ENCODE results near the gene KIRREL3.

The KIRREL3 gene

DNA sequence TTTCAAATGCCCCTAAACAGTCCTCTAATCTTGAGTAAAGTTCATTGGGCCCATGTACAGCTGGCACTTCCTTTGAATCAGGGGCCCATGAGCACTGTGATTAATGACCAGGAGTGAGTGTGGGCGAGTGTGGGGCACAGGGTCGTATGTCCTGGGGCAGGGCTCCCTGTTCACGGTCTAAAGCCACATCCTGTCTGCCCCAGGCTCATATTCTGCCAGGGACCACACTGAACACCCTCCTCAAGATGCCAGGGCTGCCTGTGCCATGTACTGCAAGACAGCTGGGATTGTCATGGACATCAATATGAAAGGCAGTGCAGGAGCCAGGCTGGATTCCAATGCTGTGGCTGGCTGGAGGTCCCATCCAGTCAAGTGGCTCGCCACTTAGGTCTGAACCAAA, 130.5 kb downstream of the KIRREL3 start:
- DNase-seq (ENCODE audit: low read depth): no peak

DNA sequence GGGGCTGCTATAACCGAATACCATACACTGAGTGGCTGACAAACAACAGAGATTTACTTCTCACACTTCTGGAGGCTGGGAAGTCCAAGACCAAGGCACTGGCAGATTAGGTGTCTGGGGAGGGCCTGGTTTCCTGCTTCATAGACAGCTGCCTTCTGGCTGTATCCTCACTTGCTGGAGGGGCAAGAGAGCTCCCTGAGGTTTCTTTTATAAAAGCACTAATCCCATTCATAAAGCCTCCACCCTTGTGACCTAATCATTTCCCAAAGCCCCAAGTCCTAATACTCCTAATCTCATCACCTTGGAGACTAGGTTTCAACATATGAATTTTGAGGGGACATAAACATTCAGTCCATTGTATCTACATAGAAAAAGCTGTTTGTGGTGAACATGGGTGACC, 131.8 kb downstream of the KIRREL3 start:
- no peak for DNase-seq (ENCODE audit: low read depth)

DNA sequence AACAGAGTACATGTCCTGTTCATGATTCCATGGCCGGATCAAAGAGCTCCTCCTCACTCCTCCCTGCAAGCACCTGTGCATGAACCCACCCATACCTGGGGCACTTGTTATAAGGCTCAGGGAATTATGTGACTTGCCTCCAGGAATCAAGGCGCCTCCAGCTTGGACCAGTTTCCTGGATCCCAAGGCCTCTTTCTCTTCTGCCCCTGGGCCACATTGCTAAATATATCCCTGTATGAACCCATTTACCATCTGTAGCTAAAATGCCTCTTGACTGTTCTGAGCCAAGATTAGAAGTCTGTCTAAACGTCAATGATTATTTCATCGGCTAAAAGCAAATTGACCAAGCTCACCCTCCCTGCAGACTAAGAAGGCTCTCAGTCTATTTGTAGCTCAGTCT, 135.6 kb downstream of the KIRREL3 start:
- no peak for DNase-seq (ENCODE audit: low read depth)

DNA sequence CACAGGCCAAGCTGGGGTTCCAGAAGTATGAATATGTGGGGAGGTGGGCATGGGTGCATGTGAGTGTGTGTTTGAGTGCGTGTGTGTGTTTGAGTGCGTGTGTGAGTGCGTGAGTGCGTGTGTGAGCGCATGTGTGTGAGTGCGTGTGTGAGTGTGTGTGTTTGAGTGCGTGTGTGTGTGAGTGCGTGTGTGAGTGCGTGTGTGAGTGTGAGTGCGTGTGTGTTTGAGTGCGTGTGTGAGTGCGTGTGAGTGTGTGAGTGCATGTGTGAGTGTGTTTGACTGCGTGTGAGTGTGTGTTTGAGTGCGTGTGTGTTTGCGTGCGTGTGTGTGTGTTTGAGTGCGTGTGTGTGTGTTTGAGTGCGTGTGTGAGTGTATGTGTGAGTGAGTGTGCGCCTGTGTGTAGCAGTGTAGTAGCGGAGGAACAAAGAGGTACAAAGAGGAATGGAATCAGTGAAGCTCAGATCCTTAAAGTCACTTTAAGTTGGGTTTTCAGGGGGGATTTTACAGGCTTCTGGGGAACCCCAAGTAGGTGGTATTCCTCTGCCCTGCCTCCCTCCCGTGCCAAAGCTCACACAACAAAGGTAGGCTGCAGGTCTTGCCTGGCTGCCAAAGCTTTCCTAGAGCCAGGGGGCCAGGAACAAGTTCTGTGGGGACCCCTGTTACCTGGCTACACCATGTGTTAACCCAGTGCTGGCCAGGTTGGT, 137.1 kb downstream of the KIRREL3 start:
- DNase-seq (ENCODE audit: low read depth): no peak

DNA sequence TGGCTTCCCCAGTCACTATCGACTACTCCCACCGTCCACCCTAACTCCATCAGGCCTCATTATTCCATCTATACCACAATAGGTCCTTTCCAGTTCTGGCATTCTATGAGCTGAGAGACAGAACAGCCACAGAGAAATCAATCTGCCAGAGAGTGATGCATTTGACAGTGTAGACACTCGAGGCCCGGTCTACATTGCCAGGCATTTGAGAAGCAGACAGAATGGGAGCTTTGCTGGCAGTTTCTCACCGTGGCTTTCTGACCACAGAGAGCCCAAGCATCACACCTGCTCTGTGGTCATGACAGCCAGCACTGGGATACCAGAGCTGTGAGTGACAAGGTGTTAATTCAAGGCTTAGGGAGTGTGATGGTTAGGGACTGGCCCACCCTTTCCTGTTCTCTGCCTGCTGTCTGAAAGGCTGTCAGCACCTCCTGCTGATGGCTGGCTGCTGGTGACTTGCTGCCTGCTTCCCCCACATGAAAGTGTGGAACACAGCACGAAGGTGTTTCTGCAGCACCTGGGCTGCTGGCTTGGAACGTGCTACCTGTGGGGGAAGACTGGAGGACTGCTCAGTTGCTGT, 137.8 kb downstream of the KIRREL3 start:
- DNase-seq (ENCODE audit: low read depth): no peak

DNA sequence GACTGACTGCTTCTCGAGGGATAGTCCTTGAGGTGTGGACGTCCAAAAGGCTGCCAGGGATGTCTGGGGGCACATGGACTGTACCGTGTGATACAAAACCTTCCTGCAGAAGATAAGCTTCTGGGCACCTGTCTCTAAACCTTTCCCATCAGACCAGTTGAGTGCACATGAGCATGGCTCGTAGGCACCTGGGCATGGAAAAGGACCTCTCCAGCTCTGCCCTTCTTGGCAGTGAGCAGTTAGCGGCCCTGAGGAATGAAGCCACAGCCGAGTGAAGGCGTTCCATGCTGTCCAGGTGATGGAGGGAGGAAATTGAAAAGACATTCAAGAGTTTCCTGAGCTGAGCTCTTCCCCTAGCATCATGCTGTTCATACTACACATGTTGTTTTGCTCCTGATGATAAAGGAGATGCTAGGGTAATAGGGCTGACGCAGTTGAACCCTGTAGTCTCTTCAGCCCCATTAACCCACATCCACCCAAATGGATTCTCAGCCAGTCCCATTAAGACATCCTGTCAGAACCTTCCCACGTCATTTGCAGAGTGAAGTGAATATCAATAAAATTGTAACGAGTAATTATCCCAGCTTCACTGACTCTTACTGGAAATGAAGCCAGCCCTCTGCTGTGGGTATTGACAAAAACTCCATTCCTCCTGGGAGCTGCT, 138.6 kb downstream of the KIRREL3 start:
- no peak for DNase-seq (ENCODE audit: low read depth)

DNA sequence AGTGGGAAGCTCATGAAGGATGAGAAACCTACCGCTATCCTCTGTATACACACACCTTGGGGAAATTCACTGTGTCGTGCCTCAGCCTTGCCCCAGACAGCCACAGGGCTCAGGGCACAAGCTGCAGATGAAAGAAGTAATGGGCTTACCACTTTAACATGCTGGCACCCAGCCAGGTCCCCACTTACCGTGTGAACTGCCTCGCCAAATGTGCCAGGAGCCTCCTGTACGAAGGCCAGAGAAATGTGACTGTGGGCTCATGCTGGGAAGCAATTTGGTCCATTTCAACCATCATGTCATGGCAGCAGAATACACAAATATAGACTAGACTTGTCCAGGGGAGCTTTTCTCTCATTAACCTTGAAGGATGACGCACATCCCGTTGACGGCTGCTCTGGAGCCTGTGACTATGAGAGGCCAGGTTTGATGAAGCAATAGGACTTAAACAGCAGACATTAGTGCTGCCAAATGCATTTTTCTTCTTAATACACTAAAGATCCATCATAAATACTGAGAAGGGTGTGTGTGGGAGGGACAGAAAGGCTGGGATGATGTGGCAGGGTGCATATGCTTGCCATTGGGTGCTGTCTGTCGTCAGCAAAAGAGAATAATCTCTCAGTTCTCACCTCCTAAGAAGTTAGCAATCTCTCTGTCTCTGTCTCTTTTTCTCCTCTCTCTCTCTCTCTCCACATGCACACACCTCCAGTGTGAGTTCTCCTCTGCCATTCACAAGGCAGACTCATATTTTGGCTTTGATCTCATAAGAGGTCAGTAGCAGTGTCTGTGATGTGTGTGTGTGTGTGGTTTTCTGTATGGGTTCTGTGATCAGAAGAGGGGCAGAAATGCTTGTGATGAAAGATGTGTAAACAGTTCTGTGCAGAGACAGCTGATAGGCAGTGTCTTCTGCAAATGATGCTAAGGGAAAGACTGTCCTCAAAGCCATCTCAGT, 142.4 kb downstream of the KIRREL3 start:
- no peak for DNase-seq (ENCODE audit: low read depth)

DNA sequence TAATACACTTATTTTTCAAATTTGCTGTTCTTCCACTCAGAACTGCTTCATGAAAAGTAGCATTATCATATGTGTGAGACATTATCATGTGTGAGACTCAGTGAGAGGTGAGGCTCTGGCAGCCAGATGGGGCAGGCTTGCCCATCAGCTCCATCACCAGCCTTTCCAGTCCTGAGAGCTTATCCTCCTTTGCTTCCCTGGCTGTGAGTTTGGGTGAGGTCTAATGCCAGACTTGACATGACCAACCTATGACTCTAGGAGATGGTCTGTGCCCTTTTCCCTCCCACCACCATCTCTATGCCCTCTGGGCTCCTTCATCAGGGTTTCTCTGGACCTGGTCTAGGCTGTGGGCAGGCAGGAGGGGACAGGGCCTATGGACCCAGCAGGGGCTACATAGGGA, 145.0 kb downstream of the KIRREL3 start:
- no peak for DNase-seq (ENCODE audit: low read depth)

DNA sequence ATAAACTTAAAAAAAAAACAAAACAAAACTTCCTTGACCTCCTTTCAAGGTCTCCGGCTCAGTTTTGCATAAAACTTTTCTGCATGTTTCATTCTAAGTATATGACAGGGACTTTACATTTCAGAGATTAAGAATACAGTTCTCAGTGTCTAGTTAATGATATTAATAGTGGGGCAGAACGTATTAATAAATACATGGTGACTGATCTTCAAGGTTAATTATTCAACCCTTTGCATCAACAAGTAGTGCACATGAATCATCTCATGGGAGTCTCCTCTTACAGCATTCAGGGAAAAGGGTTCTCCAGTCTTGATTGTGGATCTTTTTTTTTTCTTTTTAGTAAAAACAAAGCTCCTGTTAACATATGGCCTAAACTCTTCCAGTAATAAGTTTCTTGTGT, 146.8 kb downstream of the KIRREL3 start:
- no peak for DNase-seq (ENCODE audit: low read depth)

DNA sequence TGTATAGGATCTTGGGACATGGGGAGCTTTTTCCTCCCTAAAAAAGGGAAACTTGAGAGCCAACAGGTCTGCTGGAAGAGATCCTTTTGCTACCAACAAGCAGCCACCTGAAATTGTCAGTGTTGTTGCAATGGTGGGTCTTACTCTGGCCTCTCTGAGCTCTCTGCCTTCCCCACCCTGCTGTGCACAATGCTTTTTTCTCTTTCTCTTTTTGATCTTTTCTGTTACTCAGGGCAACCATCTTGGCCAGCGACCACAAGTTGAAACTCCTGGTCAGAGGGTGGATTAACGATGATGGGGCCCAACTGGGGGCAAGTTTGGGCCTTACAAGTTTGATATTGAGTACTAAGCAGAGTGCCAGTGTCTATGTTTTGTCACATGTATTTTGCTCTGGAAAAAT, 155.8 kb downstream of the KIRREL3 start:
- no peak for DNase-seq (ENCODE audit: low read depth)

DNA sequence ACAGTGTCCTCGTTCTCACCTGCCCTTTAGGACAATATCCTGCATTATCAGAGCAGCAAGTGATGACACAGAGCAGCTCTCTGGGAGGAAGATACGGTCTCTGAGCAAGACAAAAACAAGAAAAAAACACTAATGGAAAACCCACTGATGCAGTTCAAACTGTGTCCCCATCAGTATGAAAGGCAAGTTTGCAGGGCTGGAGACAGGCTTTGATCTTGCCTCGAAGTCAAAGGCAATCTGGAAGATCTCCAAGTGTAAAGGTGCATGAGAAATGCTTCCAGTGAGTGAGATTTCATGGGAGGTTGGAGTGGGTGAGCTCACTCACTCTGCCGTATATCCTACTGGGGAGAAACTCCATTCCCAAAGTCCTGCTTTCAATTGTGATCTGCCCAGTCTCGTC, 157.5 kb downstream of the KIRREL3 start:
- no peak for DNase-seq (ENCODE audit: low read depth)

DNA sequence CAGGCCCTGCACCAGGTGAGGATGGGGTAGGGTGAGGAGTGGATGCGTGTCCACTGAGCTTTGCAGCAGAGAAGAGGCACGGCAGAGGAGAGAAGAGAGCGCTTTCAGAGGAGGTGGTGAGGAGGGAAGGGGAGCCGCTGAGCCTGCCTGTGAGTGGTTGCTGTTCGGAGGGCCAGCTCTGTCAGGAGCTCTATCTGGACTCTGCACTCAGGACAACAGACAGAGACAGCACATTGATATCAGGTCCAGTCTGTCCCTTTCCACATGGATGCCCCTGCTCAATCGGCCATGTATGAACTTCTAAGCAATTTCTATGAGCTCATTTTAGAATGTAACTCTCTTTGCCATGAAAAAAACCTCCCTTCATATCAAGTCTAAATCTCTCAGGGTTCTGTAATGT, 158.6 kb downstream of the KIRREL3 start:
- no peak for DNase-seq (ENCODE audit: low read depth)

DNA sequence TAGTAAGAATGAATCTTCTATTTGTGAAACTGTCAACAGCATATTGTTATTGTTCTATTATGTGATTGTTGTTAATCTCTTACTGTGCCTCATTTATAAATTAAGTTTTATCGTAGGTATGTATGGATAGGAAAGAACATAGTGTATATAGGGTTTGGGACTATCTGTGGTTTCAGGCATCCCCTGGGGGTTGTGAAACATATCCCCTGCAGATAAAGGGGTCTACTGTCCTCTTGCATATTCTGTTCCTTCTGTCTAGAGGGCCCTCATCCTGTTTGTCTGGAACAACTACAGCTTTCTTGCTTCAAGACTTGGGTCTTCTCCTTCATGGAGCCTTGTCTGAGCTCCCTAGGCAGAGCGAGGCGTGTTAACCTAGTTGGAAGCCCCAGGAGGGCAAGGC, 159.6 kb downstream of the KIRREL3 start:
- DNase-seq (ENCODE audit: low read depth): no peak

DNA sequence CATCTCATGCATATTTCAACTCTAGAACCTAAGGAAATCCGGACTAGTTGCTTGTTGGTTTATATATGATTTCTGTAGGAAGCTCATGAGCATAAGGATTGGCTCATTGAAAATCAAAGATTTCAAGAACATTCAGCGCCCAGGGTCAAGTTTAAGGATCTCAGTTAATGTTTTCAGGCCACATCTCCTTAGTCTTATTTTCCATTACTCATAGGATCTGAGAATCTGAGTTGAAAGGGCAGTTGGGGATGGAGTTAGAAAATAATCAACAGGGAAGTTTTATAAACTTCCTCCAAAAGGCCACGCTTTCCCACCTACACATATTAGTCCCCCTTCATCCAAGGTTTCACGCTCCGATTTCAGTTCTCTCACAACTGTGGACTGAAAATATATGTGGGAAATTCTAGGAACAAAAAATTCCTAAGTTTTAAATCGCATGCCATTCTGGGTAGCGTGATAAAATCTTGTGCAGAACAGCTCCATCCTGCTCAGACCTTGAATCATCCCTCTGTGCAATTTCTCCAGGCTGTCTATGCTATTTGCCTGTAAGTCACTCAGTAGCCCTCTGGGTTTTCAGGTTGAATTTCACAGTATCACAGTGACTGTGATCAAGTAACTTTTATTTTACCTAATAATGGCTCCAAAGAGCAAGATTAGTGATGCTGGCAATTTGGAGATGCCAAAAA, 160.2 kb downstream of the KIRREL3 start:
- peak; percentile 10 for DNase-seq (ENCODE audit: low read depth)

DNA sequence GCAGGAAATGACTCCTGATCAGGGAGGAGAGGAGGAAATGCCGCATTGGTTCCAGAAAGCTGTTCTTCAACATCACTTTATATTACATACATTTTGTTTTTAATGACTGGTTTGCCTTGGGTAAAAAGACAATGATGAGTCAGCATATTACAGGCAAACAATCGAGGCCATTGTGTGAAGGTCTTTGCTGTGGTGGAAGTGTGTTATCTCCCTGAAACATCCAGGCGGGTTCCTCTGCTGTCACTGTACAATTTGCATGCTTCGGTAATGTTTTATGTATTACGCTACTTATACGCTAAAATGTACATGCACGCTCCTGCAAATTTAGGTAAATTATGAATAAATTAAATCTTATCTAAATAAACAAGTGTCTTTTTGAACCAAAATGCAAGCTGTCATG, 161.1 kb downstream of the KIRREL3 start:
- DNase-seq (ENCODE audit: low read depth): no peak

DNA sequence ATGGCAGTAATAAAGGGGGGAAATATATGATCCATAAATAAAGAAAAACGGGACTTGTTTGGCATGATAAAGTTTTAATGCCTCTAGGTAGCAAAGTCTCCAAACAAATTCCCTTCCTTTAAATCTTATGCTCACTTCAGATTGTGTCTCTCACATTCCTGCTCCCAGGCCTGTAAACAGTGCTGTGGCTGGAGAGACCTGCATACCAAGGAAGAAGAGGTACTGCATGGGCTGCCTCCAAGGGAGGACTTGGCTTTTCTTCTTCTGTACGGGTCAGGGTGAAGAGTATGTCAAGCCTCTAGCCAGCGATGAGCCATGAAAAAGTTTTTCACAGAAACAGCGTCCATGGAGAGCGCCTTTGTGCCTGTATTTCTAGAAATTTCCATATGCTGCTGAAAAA, 161.8 kb downstream of the KIRREL3 start:
- no peak for DNase-seq (ENCODE audit: low read depth)

DNA sequence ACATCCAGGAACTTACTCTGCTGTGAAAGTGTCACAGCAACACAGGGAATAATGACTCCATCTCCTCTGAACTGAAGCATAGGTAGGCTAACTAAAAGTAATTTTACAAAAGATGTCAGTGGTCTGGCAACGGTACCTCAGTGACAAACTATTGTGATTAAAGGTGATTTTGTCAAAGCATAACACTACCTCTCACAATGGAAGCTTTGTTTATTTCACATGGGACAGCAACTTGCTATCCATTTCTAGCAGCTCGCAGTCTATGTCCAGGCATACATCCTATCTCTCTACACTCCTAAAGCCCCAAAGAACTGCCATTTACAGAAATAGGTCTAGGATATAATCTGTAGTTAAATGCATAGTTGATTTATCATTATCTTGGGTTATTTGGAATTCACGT, 163.0 kb downstream of the KIRREL3 start:
- DNase-seq (ENCODE audit: low read depth): no peak

DNA sequence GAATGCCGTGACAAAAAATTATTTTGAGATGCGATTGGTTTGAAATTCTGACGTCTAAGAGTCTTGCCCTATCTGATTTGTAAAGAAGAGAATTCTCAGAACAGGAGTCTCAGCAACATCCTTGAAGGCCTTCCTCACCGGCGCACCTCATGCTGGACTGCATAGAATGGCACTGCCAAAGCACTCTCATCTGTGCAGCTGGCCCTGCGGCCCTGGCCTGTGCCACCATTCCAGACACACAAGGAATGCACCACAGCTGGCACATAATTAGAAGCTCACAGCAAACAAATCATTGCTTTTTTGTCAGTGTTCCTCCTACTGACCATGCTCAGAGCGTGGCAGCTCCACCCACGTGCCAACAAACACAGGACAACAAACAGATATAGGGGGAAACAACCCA, 166.0 kb downstream of the KIRREL3 start:
- DNase-seq (ENCODE audit: low read depth): no peak

DNA sequence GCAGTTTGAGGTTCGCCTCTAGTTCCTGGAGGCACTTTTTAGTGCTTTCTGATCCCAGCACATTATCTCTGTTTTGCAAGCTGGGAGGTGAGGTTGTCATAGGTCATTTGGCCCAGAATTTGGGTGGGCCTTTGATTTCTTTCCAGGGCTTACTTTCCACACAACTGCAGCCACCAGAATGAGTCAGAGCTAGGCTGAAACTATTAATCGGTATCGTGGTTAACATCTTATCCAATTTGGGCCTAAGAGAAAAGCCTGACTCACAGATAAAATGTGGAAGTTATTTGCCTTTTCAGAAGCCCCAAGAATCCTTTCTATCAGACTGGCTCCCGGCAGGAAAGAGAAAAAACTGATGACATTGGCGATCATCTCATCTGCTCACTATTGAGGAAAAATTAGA, 166.4 kb downstream of the KIRREL3 start:
- DNase-seq (ENCODE audit: low read depth): peak; percentile 22

DNA sequence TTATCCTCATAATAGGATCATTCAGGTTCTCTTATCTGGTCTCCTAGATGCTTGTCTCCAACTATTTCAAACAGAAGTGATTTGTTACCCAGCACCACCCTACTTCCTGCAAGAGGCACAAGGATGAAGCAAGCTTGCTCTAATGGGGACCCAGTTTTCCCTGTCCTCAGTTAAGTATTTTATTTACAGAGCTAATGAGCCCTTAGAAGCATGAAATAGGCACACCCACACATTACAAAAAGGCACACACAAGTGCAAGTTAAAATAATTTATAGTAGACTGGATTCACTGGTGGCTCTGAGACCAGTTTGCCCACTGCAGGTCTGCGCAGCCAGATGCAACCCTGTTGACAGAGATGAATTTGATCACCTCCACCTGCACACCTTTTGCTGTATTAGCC, 167.5 kb downstream of the KIRREL3 start:
- DNase-seq (ENCODE audit: low read depth): no peak

DNA sequence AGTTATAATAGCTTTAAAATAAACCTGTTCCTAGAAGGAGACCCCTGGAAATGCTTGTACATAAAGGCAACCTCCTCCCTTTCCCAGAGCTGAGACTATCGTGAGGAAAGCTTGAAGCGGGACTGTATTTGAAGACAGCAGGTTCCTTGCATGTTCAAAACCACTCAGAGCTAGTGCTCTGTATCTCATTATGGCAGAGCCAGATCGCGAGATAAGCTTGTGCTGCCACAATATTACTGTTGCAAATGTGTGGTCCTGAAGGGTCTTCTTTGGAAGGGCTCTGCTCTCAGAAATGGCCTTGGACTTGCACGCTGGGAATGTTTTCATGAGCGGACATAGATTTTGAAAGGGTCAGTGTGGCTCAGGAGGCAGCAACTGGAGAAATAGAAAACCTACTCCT, 168.2 kb downstream of the KIRREL3 start:
- DNase-seq (ENCODE audit: low read depth): no peak

DNA sequence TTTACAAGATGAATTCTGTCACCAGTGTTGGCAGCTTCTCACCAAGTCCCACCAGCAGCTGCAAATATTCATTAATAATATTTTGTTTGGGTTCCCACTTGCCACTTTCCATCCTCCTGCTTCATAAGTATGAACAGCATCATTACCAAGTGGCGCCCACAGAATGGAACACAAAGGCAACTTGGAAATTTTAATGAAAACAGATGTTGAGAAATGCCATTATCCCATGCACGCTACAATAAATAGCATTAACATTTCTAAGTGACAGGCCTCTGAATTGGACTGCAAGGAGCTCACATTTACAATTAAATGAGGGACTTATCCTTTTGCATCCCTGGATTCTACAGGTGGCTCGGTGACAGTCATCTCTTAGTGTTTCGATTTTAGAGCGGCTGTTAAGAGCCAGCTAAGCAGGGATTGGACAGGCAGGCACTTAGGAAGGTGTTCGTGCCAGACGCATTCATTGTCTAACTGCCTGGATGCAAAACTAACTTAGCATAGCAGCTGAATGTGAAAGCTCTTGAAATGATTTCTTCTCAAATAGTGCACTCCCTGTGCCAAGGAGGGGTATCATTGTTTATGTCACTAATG, 170.3 kb downstream of the KIRREL3 start:
- DNase-seq (ENCODE audit: low read depth): no peak

All from amniotic epithelial cell (primary cell).